ENCODE measurements around the gene CHRNE.

CHRNE gene

GRCh38 chr17:4849011-4849536, 53.8 kb downstream of the CHRNE start:
- Histone ChIP-seq H3K79me2 (ENCODE audit: insufficient read depth, low read length) (no peaks in the 10 kb centered on the region), H3K4me2 (ENCODE audit: low read length) (no peak overlapping the region), H3K9me2 (ENCODE audit: low read depth, low read length) (no peaks in the 10 kb centered on the region), H4K20me1 (ENCODE audit: insufficient read depth, low read length) (no peaks in the 10 kb centered on the region; the same call in 1 of the 2 replicates), H3K27me3 (ENCODE audit: insufficient read depth, low read length) (no peaks in the 10 kb centered on the region), H2AFZ (ENCODE audit: low read length) (no peak overlapping the region), H3K9ac (ENCODE audit: low read length) (no peak overlapping the region), H3K27ac (ENCODE audit: low read depth, low read length, poor library complexity, severe bottlenecking) (no peak overlapping the region), H3K36me3 (ENCODE audit: insufficient read depth, low read length) (no peaks in the 10 kb centered on the region), H3F3A (ENCODE audit: insufficient read depth, low read length) (no peaks in the 10 kb centered on the region), H3K4me1 (ENCODE audit: insufficient read depth, low read length, severe bottlenecking) (no peaks in the 10 kb centered on the region), H3K4me3 (ENCODE audit: low read depth, low read length, poor library complexity, severe bottlenecking) (no peak overlapping the region), H3K9me3 (ENCODE audit: low read length) (no peaks in the 10 kb centered on the region)
- TF ChIP-seq CTCF (IDR thresholded peaks at IDR 0.05; ENCODE audit: low read length) (no peak), EZH2 (IDR thresholded peaks at IDR 0.05; ENCODE audit: borderline replicate concordance, low read length) (no peak)
